ENCODE results near the gene PCSK2. TPM values are rescaled to one million over a fixed set of nuclear protein-coding genes. Genes with fewer than 3 reads are reported as not detected.

PCSK2 gene
- total and polyA plus RNA-seq, 2 of the 8 experiments (the other 6 are each of a cell fraction or from before 2014, with no cell fraction given): 1.9 to 4.2 TPM

- no peak for TF ChIP-seq USF2 (IDR thresholded peaks at IDR 0.05; ENCODE audit: low read length)
- no peak for TF ChIP-seq EP300 (IDR thresholded peaks at IDR 0.05; ENCODE audit: borderline replicate concordance in 1 of 2, low read depth in 2 of 2, low read length in 2 of 2)
- TF ChIP-seq ATF2 (IDR thresholded peaks at IDR 0.05; ENCODE audit: low read length): no peak
- TF ChIP-seq ATF3 (IDR thresholded peaks at IDR 0.05; ENCODE audit: insufficient read depth, low read depth, low read length): no peak
- no peak for TF ChIP-seq POLR2AphosphoS5 (IDR thresholded peaks at IDR 0.05; ENCODE audit: low read depth, low read length)
- TF ChIP-seq MAX (IDR thresholded peaks at IDR 0.05): peak; percentile 94
- TF ChIP-seq KDM1A (IDR thresholded peaks at IDR 0.05; ENCODE audit: borderline replicate concordance, low read length): no peak
- TF ChIP-seq BACH1 (IDR thresholded peaks at IDR 0.05; ENCODE audit: low read length): no peak
- no peak for TF ChIP-seq SRF (IDR thresholded peaks at IDR 0.05; ENCODE audit: low read depth, low read length)
- 0 out of 2 replicates have a peak, but pooled peaks have one; percentile 15 for TF ChIP-seq TEAD4 (IDR thresholded peaks at IDR 0.05; ENCODE audit: low read depth, low read length)
- peak; percentile 28; the same call in 1 of the 2 replicates for TF ChIP-seq EGR1 (IDR thresholded peaks at IDR 0.05; ENCODE audit: borderline replicate concordance, low read depth, low read length)
- peak; percentile 44; the same call in 1 of the 2 replicates for TF ChIP-seq YY1 (IDR thresholded peaks at IDR 0.05; ENCODE audit: low read depth, low read length)
- TF ChIP-seq SAP30 (IDR thresholded peaks at IDR 0.05; ENCODE audit: insufficient read depth, insufficient replicate concordance, low read length): peak; percentile 96
- no peak for TF ChIP-seq SP1 (IDR thresholded peaks at IDR 0.05; ENCODE audit: low read depth, low read length)
- TF ChIP-seq CEBPB (IDR thresholded peaks at IDR 0.05; ENCODE audit: low read depth, low read length): no peak
- TF ChIP-seq SP4 (IDR thresholded peaks at IDR 0.05; ENCODE audit: low read length): no peak
- no peak for TF ChIP-seq CTBP2 (IDR thresholded peaks at IDR 0.05; ENCODE audit: borderline replicate concordance, insufficient read depth, insufficient read length, low read length)
- TF ChIP-seq RNF2 (IDR thresholded peaks at IDR 0.05; ENCODE audit: borderline replicate concordance, low read depth, low read length, missing control alignments, poor library complexity, severe bottlenecking): no peak
- no peak for TF ChIP-seq GTF2F1 (IDR thresholded peaks at IDR 0.05; ENCODE audit: borderline replicate concordance, low read depth, low read length)
These were observed 1.1 kb downstream of the PCSK2 start (continued) for GRCh38 chr20:17227669-17228623.

All from H1 (cell line).